Embryonic facial prominence (tissue), 1 donor: ENCODE measurements around the gene ZNF438.

Experiments used
- DNase-seq: peaks from one replicate; pipeline ENCODE4 v3.0.0-alpha.2; 2016; ENCODE audit errors: extremely low spot score

Gene ZNF438

DNA sequence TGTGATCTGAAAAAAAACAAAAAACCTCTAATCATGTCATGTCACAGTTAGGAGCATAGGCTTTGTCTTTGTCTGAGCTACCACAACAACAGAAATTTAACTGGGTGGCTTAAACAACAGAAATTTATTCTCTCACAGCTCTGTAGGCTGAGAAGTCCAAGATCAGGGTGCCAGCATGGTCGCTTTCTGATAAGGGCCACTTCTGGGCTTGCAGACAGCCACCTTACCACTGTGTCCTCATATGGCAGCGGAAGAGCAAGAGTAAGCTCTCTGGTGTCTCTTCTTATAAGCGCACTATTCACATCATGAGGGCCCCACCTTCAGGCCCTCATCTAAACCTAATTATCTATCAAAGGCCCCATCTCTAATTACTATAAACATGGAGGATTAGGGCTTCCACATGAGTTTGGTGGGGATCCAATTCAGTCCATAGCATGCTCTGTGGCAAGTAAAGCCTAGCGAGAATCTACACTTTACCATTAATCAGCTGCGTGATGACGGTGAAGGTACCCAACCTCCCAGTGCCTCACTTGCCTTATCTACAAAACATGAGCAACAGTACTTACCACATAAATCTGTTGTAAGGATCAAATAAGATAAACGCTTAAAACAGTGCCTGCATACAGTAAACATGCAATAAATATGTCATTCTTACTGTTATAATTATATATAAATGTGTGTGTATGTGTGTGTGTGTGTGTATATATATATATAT lies 17.3 kb downstream of the ZNF438 start:
- DNase-seq = no peak

DNA sequence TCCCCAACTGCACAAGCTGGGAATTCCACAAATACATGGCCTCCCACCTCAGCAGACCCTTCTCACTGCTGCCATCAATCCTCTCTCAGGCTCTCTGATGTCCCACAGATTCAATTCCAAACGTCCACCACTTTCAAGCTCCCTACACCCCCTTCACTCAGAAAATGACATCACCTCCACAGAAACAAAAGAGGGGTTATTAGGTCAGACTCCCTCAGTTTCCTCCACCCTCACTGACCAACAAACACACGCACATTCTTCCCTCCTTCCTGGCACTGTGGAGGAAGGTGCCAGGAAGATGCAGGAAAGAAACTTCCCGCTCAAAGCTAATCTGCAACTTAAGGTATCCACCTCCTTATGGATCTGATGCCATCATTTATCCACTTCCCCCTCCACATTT lies 18.3 kb downstream of the ZNF438 start:
- DNase-seq = no peak

DNA sequence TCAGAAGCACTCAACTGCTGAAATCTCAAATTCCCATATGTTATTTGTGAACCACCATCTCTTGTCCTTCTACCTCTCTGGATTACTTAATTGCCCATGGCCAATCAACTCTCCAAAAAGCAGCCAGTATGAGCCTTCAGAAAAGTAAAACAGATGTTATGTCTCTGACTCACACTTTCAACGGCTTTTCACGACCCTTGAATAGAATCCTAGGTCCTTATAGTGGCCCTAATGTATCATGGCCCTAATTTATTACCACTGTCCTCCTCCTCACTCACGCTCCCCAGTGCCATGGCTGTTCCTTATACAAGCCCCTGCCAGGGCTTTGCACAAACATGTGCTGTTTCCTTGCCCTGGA lies 20.0 kb downstream of the ZNF438 start:
- no peak for DNase-seq

DNA sequence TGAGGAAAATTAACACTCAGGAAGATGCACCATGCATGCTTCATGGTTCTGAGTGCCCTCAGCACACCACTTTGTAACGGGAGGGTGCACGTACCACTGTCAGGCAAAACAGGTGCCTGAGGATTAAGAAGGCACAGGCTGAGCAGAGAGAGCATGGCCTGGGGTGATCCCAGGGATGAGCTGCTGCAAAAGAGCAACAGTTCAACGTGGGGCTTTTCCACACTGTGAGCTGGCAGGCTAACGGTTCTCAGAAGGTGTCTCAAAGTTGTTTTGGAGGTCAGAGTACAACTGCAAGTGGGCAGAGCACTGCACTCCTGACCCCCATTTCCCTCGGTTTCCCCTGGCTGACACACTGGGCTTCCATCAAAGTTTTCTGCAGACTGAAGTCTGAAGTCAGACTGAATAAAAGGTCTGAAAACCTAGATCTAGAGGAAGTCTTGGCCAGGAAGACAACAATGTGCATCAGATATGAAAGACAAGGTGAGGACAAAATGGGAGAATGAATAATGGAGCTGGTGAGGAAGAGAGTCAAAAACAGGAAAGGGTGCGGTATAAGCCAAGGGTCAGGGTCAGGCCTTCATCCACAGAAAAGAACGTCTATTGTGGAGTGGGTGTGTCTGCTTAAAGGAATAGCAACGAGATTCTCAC lies 20.5 kb downstream of the ZNF438 start:
- no peak for DNase-seq

DNA sequence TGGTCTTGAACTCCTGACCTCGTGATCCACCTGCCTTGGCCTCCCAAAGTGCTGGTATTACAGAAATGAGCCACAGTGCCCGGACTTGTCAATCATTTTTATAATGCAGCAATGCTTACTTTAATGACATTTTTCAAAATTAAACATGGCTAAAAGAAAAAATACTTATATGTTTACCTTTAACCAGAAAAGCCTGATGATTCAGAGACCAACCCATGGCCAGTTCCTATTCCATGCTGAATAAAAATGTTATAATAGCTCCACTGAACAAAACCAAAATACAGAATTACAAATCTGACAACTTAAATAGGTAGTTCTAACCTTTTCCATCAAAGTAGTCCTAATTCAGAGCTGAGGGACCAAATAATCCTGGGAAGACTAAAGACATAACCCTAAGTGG lies 21.6 kb downstream of the ZNF438 start:
- no peak for DNase-seq

DNA sequence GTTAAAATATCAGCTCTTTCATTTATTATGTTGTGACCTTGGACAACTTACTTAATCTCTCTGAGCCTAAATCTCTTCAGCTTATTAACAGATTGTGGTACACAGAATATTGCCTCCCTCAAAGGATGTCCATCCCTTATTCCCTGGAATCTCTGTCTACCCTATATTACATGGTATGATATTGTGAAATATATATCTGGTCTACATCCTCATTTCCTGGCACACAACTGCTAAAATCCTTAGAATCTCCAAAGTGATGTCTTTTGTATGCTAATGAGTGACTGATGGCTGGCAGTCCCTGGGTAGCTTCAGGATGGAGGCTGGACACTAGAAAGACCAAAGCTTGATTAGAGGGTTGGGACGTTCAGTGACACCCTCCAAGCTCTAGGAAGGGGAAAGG lies 25.8 kb downstream of the ZNF438 start:
- no peak for DNase-seq

DNA sequence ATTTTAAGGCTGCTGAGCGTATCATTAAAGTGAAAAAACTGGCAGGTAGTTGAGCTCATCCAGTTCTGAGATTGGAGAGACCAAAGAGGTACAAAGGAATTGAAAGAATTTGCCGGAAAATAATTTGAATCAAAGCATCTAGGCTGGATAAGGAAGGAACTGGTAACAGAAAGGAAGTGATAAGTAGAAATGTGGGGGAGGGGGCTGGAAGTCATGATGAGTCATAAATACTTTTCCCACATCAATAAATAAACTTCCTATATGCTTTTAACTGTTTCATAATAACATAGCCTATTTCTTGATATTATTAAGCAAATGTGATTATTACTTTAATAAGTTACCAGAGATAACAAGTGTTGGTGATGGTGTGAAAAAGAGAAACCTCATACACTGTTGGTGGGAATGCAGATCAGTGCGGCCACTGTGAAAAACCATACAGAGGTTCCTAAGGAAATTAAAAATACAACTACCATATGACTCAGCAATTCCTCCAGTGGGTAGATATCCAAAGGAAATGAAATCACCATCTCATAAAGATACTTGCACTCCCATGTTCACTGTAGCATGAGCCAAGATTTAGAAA lies 27.0 kb downstream of the ZNF438 start:
- DNase-seq = no peak

DNA sequence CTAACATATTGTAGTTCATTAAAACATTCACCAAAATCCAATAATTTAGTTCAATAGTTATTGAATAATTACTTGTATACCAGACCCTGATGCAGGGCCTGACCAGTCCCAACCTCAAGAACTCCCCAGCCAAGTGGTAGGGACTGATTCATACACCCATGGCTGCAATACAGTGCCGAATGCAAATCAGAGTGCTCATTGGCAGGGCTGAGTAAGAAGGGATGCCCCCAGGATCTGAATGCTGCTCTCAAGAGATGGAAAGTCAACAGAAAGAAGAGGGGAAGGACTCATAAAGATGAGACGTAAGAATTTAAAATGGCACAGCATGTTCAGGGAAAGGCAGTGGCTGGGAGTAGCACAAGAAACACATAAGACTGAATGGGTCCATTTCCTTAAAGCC lies 29.9 kb downstream of the ZNF438 start:
- DNase-seq = no peak

DNA sequence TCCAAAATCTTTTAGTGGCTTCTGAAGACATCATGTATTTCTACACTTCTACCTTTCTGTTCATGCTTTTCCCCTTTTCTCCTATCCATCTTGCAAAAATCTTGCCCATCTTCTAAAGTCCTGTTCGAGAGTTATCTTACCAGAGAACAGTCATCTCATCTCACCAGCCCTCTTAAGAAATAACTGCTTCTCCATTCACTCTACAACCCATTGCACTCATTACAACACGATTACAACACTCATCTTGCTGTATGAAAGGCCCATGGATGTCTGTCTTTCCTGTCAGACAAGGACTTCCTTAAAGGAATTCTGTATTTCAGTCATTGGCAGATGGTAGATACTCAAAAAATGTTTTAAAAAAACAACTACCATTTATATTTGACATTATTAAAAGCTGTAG lies 30.8 kb downstream of the ZNF438 start:
- DNase-seq = no peak

DNA sequence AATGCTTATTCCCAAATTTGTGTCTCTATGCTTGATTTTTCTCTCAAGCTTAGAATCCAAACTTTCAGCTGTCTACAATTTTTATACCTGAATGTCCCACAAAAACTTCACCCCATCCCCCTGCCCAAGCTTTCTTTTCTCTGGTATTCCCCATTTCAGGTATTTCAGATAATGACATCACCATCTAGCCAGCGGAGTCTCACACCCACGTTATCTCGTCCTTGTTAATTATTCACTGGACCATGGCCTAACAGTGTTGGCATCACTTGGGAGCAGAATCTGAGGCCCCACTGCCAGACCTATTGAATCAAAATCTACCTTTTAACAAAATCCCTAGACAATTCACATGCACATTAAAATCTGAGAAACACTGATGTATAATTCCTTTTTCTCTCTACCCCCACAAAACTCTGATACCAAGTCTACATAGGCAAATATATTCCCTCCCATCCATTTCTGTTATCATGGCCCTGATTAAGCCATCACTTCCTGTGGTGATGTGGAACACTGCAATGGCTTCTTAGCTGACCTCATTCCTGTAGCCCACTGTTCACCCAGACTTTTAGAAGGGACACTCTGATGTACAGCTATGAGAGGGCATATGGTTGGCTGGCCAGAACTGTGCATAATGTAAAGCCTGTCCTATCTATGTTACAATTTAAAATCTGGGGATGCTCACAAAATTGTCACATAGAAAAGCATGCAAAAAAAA lies 31.4 kb downstream of the ZNF438 start:
- DNase-seq = no peak

DNA sequence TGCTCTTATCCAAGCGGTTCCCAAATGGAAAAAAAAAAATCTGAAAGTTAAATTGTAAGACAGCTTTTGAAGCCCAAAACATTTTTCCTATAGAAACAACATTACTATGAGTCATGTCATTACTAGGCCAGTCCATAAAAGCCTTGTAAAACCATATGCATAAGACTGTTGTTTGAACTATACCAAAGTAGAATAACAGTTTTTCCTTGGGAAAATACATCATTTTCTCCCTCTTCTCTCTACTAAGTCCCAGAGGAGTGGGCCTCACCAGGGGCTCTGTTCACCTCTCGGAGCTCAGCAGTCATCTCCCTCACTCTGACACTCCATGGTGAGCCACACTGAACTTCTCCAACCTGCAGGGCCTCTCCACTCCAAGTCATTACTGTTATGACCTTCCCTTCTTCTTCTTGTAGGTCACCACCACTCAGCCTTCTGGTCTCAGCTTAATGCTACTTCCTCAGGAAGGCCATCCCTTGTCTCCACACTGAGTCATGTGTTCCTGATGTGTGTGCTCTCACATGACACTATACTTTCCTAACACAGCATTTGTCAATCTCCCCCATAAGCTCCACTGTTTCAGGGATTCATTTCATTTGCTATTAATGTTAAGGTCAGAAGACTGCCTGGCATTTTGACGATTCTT lies 32.5 kb downstream of the ZNF438 start:
- no peak for DNase-seq

DNA sequence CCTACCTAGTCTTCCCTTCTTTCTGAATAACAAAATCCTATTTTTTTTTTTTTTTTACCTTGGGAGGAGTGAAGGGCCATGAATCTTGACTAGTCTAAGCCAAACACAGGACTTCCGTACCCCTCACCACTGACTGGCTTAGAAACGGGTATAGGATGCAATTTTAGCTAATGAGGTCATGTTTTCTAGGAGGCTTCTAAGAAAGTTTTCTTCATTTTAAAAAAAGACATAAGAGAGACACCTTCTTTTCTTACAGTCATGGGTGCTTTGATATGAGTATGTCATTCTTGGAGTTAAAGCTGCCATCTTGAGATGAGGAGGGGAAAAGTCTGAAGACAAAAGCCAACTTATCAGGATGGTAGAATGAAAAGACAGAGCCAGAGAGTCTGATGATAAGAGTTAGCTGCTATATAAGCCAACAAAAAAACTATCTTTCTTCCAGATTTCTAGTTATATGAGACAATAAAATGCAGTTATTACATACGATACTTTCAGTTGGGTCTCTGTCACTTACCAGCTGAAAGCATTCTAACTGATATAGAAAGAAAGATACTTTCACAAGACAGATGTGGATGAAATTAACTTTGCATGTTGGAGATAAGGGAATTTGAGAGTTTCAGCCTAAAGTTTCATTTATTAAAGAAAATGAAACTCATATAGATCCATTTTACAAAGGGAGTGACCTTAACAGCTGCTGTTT lies 34.0 kb downstream of the ZNF438 start:
- DNase-seq = no peak

DNA sequence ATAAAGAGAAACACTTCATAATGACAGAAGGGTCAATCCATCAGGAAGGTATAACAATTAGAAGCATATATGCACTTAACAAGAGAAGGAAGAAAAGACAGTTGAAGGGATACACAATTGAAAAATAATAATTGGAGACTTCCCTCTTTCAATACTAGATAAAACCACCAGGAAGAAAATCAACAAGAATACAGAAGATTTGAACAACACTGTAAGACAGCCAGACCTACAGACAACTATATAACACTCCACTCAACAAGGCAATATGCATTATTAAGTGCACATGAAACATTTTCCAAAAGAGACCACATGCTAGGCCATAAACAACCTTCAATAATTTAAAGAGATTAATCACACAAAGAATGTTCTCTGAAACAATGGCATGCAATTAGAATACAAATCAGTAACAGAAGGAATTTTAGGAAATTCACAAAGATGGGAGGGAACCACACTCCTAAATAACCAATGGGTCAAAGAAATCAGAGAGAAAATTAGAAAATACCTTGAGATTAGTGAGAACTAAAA lies 35.1 kb downstream of the ZNF438 start:
- DNase-seq = no peak

DNA sequence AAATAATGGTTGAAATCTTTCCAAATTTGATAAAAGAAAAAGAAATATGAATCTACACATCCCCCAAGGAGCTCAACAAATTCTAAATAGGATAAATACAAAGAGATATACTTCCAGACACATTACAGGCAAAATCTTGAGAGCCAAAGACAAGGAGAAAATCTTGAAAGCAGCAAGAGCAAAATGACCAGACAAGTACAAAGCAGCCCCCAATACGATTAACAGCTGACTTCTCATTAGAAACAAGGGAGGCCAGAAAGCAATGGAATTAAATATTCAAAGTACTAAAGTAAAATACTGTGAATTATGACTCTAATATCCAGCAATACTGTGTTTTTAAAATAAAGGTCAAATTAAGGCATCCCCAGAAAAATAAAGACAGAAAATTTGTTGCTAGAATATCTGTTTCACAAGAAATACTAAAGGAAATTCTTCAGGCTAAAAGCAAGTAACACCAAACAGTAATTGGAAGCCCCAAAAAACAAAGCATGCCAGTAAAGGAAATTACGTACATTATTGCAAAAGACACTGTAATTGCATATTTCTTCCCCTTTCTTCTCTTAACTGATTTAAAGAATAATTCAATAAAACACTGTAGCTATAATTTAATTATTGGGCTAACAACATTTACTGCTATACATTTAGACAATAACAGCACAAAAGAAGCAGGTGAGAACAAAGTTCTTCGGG lies 36.4 kb downstream of the ZNF438 start:
- no peak for DNase-seq

DNA sequence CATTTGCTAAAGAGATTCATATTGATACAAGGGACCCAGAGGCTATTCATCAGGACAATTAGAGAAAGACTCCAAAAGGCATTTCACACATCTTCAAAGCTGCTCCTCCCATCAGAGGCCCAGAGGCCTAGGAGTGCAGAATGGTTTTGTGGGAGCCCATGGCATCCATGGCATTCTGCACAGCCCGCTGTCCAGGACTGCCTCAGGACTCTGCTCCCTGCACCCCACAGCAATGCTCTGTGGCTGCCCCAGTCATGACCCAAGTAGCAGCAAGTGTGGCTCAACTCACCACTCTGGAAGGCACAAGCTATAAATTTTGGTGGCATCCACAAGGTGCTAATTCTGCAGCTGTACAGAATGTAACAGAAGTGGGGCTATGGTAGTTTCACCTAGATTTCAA lies 38.5 kb downstream of the ZNF438 start:
- no peak for DNase-seq

DNA sequence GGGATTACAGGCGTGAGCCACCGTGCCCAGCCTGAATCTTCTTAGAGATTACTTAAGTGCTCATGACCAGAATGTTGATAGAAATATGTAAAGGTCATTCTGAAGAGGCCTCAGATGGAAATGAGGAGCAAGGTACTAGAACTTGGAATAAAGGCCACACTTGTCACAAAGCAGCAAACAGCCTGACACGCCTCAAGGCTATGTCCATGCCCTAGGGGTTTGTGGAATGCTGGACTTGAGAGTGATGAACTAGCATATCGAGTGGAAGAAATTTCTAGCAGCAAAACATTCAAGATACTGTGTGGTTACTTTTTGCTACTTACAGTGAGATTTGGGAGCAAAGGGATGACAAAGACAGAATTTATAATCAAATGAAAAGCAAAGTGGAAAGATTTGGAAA lies 39.0 kb downstream of the ZNF438 start:
- no peak for DNase-seq

DNA sequence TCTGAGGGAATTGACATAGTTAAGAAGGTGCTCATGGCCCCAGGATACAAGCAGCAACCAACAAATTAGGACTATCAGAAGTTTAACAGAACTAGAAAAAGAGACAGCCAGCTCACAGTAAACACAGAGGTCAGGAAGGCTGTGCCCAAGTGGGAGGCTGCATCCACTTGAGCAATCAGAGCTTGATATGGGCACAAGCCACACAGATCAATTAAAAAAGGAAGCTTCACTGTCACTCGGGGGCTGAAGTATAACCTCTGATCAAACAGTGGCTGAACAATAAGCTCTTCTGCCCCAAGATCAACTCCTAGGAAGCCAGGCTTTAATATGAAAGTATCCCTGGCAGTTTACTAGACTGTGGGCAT lies 40.0 kb downstream of the ZNF438 start:
- no peak for DNase-seq

DNA sequence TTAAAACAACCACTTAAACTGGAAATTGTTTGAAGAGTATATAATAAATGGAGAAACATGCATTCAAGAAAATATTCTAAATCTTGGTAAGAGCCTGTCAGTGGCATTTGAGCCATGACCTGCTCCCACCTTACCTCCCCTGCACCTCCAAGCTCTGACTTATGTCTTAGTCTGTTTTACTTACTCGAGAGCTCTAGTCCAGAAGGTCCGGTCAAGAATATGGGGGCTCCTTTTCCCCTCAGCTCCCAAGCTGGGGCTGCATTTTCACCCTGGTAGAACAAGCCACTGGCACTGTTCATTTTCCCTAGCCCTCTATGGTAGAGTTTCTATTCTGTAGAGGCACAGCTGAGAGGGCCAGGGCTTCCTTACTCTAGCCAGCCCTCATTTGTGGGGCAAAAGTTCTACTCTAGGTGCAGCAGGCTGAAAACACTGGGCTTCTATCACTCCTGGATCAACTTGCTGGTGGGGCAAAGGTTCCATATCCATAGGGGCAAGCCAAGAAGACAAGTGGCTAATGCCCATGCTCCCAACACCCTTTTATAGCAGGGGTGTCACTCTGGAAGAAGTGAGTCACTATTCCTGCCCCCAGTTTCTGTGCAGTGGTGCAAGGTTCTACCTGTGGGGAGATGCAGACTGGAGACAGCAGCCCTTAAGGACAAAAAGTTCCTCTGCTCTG lies 40.6 kb downstream of the ZNF438 start:
- DNase-seq = no peak

DNA sequence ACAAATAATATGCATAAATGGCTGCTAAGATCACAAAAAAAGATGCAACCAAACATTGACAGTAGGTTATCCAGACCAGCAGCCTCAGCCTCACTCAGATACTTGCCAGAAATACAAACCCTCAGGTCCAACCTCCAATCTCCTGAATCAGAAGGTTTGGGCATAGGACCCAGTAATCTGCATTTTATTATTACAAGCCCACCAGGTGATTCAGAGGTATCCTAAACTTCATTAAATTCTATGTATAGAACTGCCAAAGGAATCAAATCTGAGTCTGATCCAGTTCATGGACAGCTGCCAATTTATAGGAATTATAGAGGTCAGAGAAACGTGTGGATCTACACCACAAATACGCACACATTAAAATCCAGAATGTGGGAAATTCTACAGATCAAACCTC lies 41.3 kb downstream of the ZNF438 start:
- DNase-seq = no peak

DNA sequence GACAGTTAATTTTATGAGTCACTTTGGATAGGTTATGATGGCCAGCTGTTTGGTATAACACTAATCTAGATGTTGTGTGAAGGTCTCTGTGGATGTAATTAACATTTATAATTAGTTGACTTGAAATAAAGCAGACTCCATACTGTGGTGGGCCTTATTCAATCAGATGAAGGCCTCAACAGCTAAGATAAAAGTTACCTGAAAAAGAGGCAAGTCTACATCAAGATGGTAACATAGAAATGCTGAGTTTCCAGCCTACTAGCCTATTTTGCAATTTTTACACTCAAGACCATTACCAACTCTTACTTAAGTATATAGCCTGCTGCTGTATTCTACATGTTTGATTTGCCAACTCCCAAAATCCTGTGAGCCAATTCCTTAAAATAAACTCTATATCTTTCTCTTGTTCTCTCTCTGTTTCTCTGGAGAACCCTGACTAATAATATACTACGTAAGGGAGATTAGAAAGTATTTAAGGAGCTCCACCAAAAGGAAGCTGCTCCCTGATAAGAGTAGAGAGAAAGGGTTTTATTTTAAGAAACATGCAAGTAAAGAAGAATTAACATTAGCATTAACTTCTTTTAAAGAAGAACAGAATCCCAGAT lies 42.7 kb downstream of the ZNF438 start:
- no peak for DNase-seq
